ENCODE results near the gene RIPOR2. TPM values are rescaled to one million over a fixed set of nuclear protein-coding genes. Genes with fewer than 3 reads are reported as not detected.

RIPOR2 gene
- total and polyA plus RNA-seq, 2 of the 13 experiments (the other 11 are each of a cell fraction or from before 2014, with no cell fraction given): 0.02 to 0.05 TPM

DNA sequence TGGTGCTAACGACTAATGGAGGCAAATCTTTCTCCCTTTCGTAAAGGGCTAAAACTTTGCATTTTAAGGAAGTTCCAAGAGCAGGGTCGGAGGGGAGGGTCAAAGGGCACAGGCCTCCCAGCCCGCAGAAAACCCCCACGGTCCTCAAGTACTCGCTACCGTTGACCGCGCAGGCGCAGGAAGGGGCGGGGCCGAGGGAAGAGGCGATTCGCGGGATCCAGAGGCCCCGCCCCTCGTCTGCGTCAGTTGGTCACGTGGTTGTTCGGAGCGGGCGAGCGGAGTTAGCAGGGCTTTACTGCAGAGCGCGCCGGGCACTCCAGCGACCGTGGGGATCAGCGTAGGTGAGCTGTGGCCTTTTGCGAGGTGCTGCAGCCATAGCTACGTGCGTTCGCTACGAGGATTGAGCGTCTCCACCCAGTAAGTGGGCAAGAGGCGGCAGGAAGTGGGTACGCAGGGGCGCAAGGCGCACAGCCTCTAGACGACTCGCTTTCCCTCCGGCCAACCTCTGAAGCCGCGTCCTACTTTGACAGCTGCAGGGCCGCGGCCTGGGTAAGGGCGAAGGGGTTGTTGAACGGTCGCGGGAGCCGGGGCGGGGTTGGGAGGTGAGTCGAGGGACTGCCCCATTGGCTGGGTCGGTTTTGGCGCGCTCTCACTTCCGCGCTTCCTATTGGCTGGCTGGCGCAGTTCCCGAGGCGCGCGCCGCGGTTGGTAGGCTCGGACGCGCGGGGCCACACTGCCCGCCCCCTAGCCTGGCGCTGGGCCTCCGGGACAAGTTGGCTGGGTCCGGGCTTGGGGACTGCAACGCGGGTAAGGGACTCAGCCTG is 160.9 kb downstream of the RIPOR2 start, which contains the start of gene GMNN (continued):
- TF ChIP-seq JUN (CRISPR knock-in tag; IDR thresholded peaks at IDR 0.05) (peak; percentile 66), ZNF773 (CRISPR knock-in tag; IDR thresholded peaks at IDR 0.05; ENCODE audit: borderline replicate concordance) (no peak), PAWR (CRISPR knock-in tag; IDR thresholded peaks at IDR 0.05; ENCODE audit: borderline replicate concordance) (peak; percentile 74; the same call in 1 of the 2 replicates), ATF6 (CRISPR knock-in tag; conservative IDR thresholded peaks at IDR 0.05) (peak; percentile 10), HNRNPLL (IDR thresholded peaks at IDR 0.05; ENCODE audit: low read depth, low read length, poor library complexity, severe bottlenecking) (peak; percentile 66), GABPB1 (CRISPR knock-in tag; IDR thresholded peaks at IDR 0.05) (peak; percentile 86), AKAP8 (CRISPR knock-in tag; IDR thresholded peaks at IDR 0.05) (peak; percentile 94; the same call in 1 of the 2 replicates), ZFP36 (IDR thresholded peaks at IDR 0.05; ENCODE audit: borderline replicate concordance, low read depth, low read length, partially characterized antibody) (no peak), KDM4B (CRISPR knock-in tag; IDR thresholded peaks at IDR 0.05) (0 out of 2 replicates have a peak, but pooled peaks have one; percentile 52), RARA (CRISPR knock-in tag; IDR thresholded peaks at IDR 0.05) (peak; percentile 36; the same call in 1 of the 2 replicates), NR3C1 (CRISPR knock-in tag; IDR thresholded peaks at IDR 0.05) (no peak), POLR2AphosphoS5 (IDR thresholded peaks at IDR 0.05; ENCODE audit: low read depth, low read length) (peak; percentile 90), BCL6 (CRISPR knock-in tag; IDR thresholded peaks at IDR 0.05) (peak; percentile 20), ZNF44 (CRISPR knock-in tag; IDR thresholded peaks at IDR 0.05) (peak; percentile 99), ZZZ3 (CRISPR knock-in tag; IDR thresholded peaks at IDR 0.05; ENCODE audit: borderline replicate concordance) (peak; percentile 68), MNT (IDR thresholded peaks at IDR 0.05) (peak; percentile 29; the same call in 1 of the 2 replicates), MED8 (CRISPR knock-in tag; IDR thresholded peaks at IDR 0.05; ENCODE audit: insufficient replicate concordance) (peak; percentile 83), ZEB1 (IDR thresholded peaks at IDR 0.05; ENCODE audit: insufficient replicate concordance, low read depth) (no peak)
- TF ChIP-seq, protein P1, sequence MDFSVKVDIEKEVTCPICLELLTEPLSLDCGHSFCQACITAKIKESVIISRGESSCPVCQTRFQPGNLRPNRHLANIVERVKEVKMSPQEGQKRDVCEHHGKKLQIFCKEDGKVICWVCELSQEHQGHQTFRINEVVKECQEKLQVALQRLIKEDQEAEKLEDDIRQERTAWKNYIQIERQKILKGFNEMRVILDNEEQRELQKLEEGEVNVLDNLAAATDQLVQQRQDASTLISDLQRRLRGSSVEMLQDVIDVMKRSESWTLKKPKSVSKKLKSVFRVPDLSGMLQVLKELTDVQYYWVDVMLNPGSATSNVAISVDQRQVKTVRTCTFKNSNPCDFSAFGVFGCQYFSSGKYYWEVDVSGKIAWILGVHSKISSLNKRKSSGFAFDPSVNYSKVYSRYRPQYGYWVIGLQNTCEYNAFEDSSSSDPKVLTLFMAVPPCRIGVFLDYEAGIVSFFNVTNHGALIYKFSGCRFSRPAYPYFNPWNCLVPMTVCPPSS (IDR thresholded peaks at IDR 0.05): no peak
- TF ChIP-seq, protein P2, sequence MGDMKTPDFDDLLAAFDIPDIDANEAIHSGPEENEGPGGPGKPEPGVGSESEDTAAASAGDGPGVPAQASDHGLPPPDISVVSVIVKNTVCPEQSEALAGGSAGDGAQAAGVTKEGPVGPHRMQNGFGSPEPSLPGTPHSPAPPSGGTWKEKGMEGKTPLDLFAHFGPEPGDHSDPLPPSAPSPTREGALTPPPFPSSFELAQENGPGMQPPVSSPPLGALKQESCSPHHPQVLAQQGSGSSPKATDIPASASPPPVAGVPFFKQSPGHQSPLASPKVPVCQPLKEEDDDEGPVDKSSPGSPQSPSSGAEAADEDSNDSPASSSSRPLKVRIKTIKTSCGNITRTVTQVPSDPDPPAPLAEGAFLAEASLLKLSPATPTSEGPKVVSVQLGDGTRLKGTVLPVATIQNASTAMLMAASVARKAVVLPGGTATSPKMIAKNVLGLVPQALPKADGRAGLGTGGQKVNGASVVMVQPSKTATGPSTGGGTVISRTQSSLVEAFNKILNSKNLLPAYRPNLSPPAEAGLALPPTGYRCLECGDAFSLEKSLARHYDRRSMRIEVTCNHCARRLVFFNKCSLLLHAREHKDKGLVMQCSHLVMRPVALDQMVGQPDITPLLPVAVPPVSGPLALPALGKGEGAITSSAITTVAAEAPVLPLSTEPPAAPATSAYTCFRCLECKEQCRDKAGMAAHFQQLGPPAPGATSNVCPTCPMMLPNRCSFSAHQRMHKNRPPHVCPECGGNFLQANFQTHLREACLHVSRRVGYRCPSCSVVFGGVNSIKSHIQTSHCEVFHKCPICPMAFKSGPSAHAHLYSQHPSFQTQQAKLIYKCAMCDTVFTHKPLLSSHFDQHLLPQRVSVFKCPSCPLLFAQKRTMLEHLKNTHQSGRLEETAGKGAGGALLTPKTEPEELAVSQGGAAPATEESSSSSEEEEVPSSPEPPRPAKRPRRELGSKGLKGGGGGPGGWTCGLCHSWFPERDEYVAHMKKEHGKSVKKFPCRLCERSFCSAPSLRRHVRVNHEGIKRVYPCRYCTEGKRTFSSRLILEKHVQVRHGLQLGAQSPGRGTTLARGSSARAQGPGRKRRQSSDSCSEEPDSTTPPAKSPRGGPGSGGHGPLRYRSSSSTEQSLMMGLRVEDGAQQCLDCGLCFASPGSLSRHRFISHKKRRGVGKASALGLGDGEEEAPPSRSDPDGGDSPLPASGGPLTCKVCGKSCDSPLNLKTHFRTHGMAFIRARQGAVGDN (CRISPR knock-in tag; IDR thresholded peaks at IDR 0.05): peak; percentile 98
